Measurements from ENCODE around the gene RAP1GAP2. TPM values are rescaled to one million over a fixed set of nuclear protein-coding genes. Genes with fewer than 3 reads are reported as not detected.

RAP1GAP2 gene
- total RNA-seq, 2 experiments from 2014 or later = 11.3 to 28.2 TPM

GRCh38 chr17:3033741-3034577 lies 237.7 kb downstream of the RAP1GAP2 start:
- no peak overlapping the region for H3K4me2 ChIP-seq (ENCODE audit: low read length)
- TF ChIP-seq EZH2phosphoT487 (IDR thresholded peaks at IDR 0.05; ENCODE audit: borderline replicate concordance, low read depth, low read length) = no peak
- TF ChIP-seq CTCF (conservative IDR thresholded peaks at IDR 0.05; ENCODE audit: low read length) = no peak
- no peaks in the 10 kb centered on the region for H4K20me1 ChIP-seq (ENCODE audit: insufficient read depth, low read length)
- no peak overlapping the region for H2AFZ ChIP-seq (ENCODE audit: low read length)
- no TSS peak for BruUV-seq (replicated peaks)
- H3K9me3 ChIP-seq (ENCODE audit: low read length) = no peaks in the 10 kb centered on the region
- H3K27ac ChIP-seq (ENCODE audit: low read depth, low read length, poor library complexity, severe bottlenecking) = no peak overlapping the region
- intact Hi-C loops (cut with micrococcal nuclease; ENCODE audit: unreplicated experiment) = no loop called here
- no peaks in the 10 kb centered on the region for H3K79me2 ChIP-seq (ENCODE audit: insufficient read depth, low read depth, low read length)
- no peak for DNase-seq (ENCODE audit: low spot score)
- ChIA-PET CTCF (ENCODE audit: unreplicated experiment) (interaction anchor here (0.5 kb wide), 1 partner anchor 606 kb away, joined by 3 read pairs; no protein-coding TSS in a partner anchor), POLR2A (interaction anchor here (0.6 kb wide), 1 partner anchor 196 kb away, joined by 3 read pairs; no protein-coding TSS in a partner anchor)
- peaks cover 13% of the 10 kb centered on the region; the same call in 1 of the 2 replicates for H3K36me3 ChIP-seq (ENCODE audit: insufficient read depth, low read length)
- no peaks in the 10 kb centered on the region for H3K4me1 ChIP-seq (ENCODE audit: insufficient read depth, low read length, poor library complexity, severe bottlenecking)
- no peaks in the 10 kb centered on the region for H3K9me2 ChIP-seq (ENCODE audit: insufficient read depth, low read length)
- no peak overlapping the region for H3K4me3 ChIP-seq (ENCODE audit: low read depth, low read length, poor library complexity, severe bottlenecking)

- CTCF ChIA-PET (ENCODE audit: unreplicated experiment) = interaction anchor here (0.5 kb wide), 1 partner anchor 606 kb away, joined by 3 read pairs; no protein-coding TSS in a partner anchor
- Histone ChIP-seq H2AFZ (ENCODE audit: low read length) (no peak overlapping the region), H3K4me2 (ENCODE audit: low read length) (no peak overlapping the region), H3K9me2 (ENCODE audit: insufficient read depth, low read length) (no peaks in the 10 kb centered on the region), H3K27ac (ENCODE audit: low read depth, low read length, poor library complexity, severe bottlenecking) (no peak overlapping the region), H4K20me1 (ENCODE audit: insufficient read depth, low read length) (no peaks in the 10 kb centered on the region), H3K4me3 (ENCODE audit: low read depth, low read length, poor library complexity, severe bottlenecking) (no peak overlapping the region), H3K36me3 (ENCODE audit: insufficient read depth, low read length) (peaks cover 9% of the 10 kb centered on the region; the same call in 1 of the 2 replicates), H3K9me3 (ENCODE audit: low read length) (no peaks in the 10 kb centered on the region), H3K79me2 (ENCODE audit: insufficient read depth, low read depth, low read length) (no peaks in the 10 kb centered on the region), H3K4me1 (ENCODE audit: insufficient read depth, low read length, poor library complexity, severe bottlenecking) (peaks cover 5% of the 10 kb centered on the region)
- TF ChIP-seq EZH2phosphoT487 (IDR thresholded peaks at IDR 0.05; ENCODE audit: borderline replicate concordance, low read depth, low read length) = no peak
- no peak for TF ChIP-seq CTCF (conservative IDR thresholded peaks at IDR 0.05; ENCODE audit: low read length)
- POLR2A ChIA-PET = no interaction called here
- no TSS peak for BruUV-seq (replicated peaks)
- DNase-seq (ENCODE audit: low spot score) = no peak
- intact Hi-C loops (cut with micrococcal nuclease; ENCODE audit: unreplicated experiment) = no loop called here
These were observed 238.3 kb downstream of the RAP1GAP2 start for GRCh38 chr17:3034578-3034920.
